Left ventricle myocardium inferior (tissue), 1 donor: Measurements from ENCODE around the gene TMEM221. TPM values are rescaled to one million over a fixed set of nuclear protein-coding genes. Genes with fewer than 3 reads are reported as not detected.
A peak's percentile ranks its signal among the peaks of the same experiment; 100 is the strongest.

Source experiments
- DNase-seq: peaks from one replicate; pipeline ENCODE4 v3.0.0-alpha.2; 2020
- H3K27ac ChIP-seq: fragments of 200-600 bp; replicated peaks from 2 replicates; pipeline ENCODE4 v1.8.0; 2021
- H3K27me3 ChIP-seq: fragments of 200-600 bp; 2 replicates; pipeline ENCODE4 v1.8.0; 2021; ENCODE audit warnings: low read depth
- H3K36me3 ChIP-seq: fragments of 200-600 bp; 2 replicates; pipeline ENCODE4 v1.8.0; 2021
- H3K4me1 ChIP-seq: fragments of 200-600 bp; 2 replicates; pipeline ENCODE4 v1.8.0; 2021
- H3K4me3 ChIP-seq: fragments of 200-600 bp; 2 replicates; pipeline ENCODE4 v1.8.0; 2021; ENCODE audit warnings: mild to moderate bottlenecking, moderate library complexity
- H3K9me3 ChIP-seq: fragments of 200-600 bp; replicated peaks from 2 replicates; pipeline ENCODE4 v1.8.0; 2021
- intact Hi-C: fragments of 100-400 bp; cut with micrococcal nuclease; formaldehyde crosslinking; loops from one replicate; pipeline ENCODE4 v1.11.0; 2022
- total RNA-seq: library from RNA; stranded (reverse); fragmentation: NEBNext Ultra II Directional; extraction: Animal tissue kit (Norgen Biotek cat#: 25700); gene quantifications from one replicate; pipeline ENCODE4 v1.2.1, GENCODE V29; 2021
- TF ChIP-seq, protein P1 (sequence below): fragments of 200-600 bp; IDR thresholded peaks from 2 replicates; pipeline ENCODE4 v1.8.0; 2021; ENCODE audit warnings: antibody characterized with exemption, mild to moderate bottlenecking, borderline replicate concordance
- donor health status: DM: no; HTN: yes; CAD: no; lungs with severe emphysema.

Gene TMEM221
- total RNA-seq, 1 donor from 2014 or later = 0.14 TPM

DNA sequence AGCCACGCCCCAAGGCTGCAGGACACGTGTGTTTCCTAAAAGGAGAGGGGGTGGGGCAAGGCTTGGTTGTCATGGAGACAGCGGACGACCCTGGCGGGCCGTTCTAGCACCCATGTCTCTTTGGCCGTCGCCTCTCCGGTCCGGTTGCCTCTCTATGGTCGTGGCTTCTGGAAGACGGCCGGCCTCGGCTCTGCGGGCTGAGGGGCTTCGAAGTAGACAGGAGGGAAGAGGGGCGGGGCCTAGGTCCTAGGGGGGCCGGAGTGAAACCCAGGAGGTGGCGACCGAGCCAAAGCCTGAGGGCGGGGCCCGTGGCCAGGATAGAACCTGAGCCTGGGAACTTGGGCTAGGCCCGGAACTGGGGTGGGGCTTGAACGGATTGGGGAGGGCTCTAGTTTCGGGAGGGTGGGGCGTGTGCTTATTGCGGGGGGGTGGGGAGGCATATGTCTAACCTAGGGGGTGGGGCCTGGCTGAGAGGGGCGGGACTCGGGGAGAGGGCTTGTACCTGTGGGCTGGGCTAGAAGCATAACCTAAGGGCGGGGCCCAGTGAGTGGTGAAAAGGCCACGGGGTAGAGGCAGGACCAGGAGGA is 21.1 kb upstream of the TMEM221 start:
- intact Hi-C loops = loop anchor here (2.0 kb wide), 1 partner anchor 41 kb away; the partner anchor contains the start of gene PGLS
- TF ChIP-seq, protein P1, sequence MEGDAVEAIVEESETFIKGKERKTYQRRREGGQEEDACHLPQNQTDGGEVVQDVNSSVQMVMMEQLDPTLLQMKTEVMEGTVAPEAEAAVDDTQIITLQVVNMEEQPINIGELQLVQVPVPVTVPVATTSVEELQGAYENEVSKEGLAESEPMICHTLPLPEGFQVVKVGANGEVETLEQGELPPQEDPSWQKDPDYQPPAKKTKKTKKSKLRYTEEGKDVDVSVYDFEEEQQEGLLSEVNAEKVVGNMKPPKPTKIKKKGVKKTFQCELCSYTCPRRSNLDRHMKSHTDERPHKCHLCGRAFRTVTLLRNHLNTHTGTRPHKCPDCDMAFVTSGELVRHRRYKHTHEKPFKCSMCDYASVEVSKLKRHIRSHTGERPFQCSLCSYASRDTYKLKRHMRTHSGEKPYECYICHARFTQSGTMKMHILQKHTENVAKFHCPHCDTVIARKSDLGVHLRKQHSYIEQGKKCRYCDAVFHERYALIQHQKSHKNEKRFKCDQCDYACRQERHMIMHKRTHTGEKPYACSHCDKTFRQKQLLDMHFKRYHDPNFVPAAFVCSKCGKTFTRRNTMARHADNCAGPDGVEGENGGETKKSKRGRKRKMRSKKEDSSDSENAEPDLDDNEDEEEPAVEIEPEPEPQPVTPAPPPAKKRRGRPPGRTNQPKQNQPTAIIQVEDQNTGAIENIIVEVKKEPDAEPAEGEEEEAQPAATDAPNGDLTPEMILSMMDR = no peak
- Histone ChIP-seq H3K36me3 (peaks cover 13% of the 10 kb centered on the region), H3K4me3 (peak overlapping the region; percentile 93), H3K27me3 (no peaks in the 10 kb centered on the region), H3K27ac (peak overlapping the region; percentile 97), H3K9me3 (no peaks in the 10 kb centered on the region), H3K4me1 (peaks cover 64% of the 10 kb centered on the region)
- peak; percentile 95 for DNase-seq

DNA sequence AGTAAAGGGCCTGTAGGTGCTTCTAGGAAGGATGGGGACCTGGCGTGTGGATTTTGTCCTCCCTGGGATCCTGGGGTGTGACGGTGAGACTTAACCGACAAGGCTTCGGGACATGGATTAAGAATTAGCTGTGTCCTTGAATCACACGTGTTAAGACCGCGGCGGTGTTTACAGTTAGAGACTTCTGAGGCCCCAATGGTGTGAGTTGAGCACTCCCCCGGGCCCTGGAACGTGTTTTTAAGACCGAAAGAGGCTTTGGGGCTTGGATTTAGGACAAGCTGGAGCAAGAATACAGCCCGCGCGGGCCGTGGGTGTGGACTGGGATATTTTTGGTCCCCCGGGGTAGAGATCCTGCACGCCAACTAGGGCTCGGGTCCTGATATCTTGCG is 20.6 kb upstream of the TMEM221 start:
- Histone ChIP-seq H3K9me3 (no peaks in the 10 kb centered on the region), H3K4me1 (peaks cover 64% of the 10 kb centered on the region), H3K27ac (peak overlapping the region; percentile 97), H3K36me3 (peaks cover 11% of the 10 kb centered on the region), H3K4me3 (peak overlapping the region; percentile 93), H3K27me3 (no peaks in the 10 kb centered on the region)
- intact Hi-C loops = no loop called here
- DNase-seq = no peak
- TF ChIP-seq, protein P1 = no peak

DNA sequence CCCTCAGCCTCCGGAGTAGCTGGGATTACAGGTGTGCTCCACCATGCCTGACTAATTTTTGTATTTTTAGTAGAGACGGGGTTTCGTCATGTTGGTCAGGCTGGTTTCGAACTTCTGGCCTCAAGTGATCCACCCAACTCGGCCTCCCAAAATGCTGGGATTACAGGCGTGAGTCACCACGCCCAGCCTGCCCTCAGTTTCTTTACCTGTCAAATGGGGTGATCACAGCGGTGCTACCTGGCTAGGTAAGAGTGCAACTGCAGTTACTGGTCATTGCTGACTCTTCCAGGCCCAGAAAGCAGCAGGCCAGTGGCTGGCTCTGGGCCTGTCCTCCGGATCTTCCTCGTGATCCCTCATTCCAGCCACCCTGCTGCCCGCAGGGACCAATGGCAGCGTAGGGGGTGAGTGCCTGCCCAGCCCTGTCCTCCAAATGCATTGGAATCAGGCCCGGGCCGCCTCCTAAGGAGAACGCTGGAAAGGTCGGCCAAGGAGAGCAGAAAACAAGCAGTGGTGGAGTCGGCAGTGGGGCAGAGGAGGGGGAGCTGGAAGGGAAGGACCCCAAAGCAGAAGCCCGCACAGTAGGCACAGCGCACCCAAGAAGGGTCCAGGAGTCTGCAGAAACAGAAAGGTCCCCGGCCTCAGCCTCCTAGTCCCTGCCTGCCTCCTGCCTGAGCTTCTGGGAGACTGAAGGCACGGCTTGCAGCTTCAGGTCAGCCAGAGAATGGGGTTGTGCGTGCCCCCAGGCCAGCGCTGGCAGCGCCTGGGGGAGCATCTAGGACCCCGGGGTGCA is 20.0 kb upstream of the TMEM221 start:
- intact Hi-C loops = no loop called here
- no peaks in the 10 kb centered on the region for H3K27me3 ChIP-seq
- peak; percentile 83 for DNase-seq
- H3K27ac ChIP-seq = peak overlapping the region; percentile 97
- TF ChIP-seq, protein P1 = no peak
- peak overlapping the region; percentile 93 for H3K4me3 ChIP-seq
- peaks cover 5% of the 10 kb centered on the region for H3K36me3 ChIP-seq
- H3K4me1 ChIP-seq = peaks cover 60% of the 10 kb centered on the region
- H3K9me3 ChIP-seq = no peaks in the 10 kb centered on the region

DNA sequence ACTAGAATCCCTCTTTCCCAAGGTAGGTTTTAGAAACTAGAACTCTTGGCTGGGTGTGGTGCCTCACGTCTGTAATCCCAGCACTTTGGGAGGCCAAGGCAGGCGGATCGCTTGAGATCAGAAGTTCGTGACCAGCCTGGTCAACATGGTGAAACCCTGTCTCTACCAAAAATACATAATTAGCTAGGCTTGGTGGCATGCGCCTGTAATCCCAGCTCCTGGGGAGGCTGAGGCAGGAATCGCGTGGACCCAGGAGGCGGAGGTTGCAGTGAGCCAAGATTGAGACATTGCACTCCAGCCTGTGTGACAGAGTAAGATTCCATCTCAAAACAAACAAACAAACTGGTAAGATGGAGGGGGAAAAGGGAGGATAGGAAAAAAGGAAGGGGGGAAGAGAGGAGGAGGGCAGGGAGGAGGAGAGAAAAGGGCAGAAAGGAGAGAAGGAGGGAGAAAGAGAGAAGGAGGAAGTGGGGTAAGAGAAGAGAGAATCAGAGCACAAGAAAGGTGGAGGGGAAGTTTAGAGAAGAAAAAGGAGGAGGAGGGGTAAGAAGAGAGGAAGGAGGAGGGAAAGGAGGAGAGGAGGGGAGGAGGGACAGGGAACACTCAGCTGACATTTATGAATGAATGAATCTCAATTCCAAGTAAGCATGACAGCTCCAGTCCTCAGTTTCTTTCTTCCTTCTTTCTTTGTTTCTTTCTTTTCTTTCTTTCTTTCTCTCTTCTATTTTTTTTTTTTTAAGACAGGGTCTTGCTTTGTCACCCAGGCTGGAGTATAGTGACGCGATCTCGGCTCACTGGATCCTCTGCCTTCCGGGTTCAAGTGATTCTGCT is 19.2 kb upstream of the TMEM221 start:
- peak overlapping the region; percentile 93 for H3K4me3 ChIP-seq
- peaks cover 52% of the 10 kb centered on the region for H3K4me1 ChIP-seq
- peak overlapping the region; percentile 97 for H3K27ac ChIP-seq
- no peaks in the 10 kb centered on the region for H3K36me3 ChIP-seq
- TF ChIP-seq, protein P1 = no peak
- no peaks in the 10 kb centered on the region for H3K9me3 ChIP-seq
- DNase-seq = no peak
- no peaks in the 10 kb centered on the region for H3K27me3 ChIP-seq
- intact Hi-C loops = no loop called here

DNA sequence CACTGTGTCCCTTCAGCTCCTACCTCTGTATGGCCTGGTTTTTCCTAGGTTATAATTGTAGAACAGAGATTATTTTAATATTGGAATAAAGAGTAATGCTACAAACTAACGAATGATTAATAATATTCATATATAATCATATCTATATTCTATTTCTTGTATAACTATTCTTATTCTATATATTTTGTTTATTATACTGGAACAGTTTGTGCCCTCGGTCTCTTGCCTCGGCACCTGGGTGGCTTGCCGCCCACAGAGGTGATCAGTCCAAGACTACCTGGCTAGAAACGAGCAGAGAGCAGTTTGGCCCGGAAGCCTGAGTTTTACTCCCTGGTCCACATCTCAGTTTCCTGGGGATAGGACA is 18.0 kb upstream of the TMEM221 start:
- TF ChIP-seq, protein P1 = no peak
- Histone ChIP-seq H3K4me1 (peaks cover 43% of the 10 kb centered on the region), H3K36me3 (no peaks in the 10 kb centered on the region), H3K27me3 (peaks cover 8% of the 10 kb centered on the region), H3K9me3 (no peaks in the 10 kb centered on the region), H3K27ac (peak overlapping the region; percentile 97), H3K4me3 (no peak overlapping the region)
- no peak for DNase-seq
- intact Hi-C loops = no loop called here
